ENCODE data around the gene TMEM63C.

Gene TMEM63C

DNA sequence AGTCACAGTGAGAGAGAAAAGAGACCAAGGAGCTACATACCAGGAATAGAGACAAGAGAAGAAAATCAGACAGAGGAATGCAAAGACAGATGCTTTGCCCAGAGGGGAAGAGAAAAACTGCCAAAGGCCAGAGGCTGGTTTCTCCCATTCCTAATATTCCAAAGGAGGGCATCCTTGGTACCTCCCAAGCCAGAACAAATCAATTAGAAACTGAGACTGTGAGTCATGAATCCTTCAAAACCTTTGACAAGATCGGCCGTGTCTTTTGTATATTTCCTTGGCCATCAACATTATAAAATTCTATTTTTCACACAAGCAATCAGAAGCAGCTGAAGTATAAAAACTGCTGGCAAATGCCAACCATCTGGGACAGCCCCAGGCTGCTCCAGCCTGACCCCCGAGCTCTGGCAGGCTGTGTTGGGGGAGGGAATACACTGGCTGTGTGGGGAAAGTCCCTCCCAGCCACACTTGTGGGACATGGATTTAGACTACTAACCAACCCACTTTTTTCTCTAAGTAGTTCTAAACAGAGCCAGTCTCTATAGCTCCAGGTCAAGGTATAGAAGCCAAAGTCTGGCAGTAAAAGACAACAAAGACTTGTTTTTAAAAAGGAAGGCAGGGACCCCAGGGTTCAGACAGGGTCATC, 125.4 kb downstream of the TMEM63C start:
- POLR2A ChIA-PET, result interaction anchor here (0.7 to 1.3 kb wide), 2 partner anchors 14 to 19 kb away, joined by 3 to 8 read pairs; partner anchors contain the start of gene GSTZ1
- no peak overlapping the region; the same call in 1 of the 2 replicates for H3K4me3 ChIP-seq (ENCODE audit: low read depth, low read length)
- TF ChIP-seq, protein P1, sequence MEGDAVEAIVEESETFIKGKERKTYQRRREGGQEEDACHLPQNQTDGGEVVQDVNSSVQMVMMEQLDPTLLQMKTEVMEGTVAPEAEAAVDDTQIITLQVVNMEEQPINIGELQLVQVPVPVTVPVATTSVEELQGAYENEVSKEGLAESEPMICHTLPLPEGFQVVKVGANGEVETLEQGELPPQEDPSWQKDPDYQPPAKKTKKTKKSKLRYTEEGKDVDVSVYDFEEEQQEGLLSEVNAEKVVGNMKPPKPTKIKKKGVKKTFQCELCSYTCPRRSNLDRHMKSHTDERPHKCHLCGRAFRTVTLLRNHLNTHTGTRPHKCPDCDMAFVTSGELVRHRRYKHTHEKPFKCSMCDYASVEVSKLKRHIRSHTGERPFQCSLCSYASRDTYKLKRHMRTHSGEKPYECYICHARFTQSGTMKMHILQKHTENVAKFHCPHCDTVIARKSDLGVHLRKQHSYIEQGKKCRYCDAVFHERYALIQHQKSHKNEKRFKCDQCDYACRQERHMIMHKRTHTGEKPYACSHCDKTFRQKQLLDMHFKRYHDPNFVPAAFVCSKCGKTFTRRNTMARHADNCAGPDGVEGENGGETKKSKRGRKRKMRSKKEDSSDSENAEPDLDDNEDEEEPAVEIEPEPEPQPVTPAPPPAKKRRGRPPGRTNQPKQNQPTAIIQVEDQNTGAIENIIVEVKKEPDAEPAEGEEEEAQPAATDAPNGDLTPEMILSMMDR (IDR thresholded peaks at IDR 0.05; ENCODE audit: insufficient read depth, low read length, missing control alignments), result no peak
- CTCF ChIA-PET, result interaction anchor here (0.5 to 13.8 kb wide), 10 partner anchors 7 to 1627 kb away, joined by 3 to 416 read pairs (median 4); partner anchors contain the start of genes GSTZ1 and POMT2
- no peak for DNase-seq (ENCODE audit: low read depth, low spot score)

Data from AG04449 (cell line).